SU-DHL-6 (cell line): ENCODE results near the gene RAE1.

Source experiments
- H2AFZ ChIP-seq: fragments of 200-600 bp; sonication (generic); 2 replicates; pipeline ENCODE4 v1.6.1; 2014; ENCODE audit warnings: low read depth, mild to moderate bottlenecking, moderate library complexity, mixed read lengths, antibody characterized with exemption, low read length; ENCODE audit not compliant: severe bottlenecking
- H3F3A ChIP-seq: fragments of 200-600 bp; shearing (Covaris generic); 2 replicates; pipeline ENCODE4 v1.6.0; 2016; ENCODE audit warnings: antibody characterized with exemption, mild to moderate bottlenecking; ENCODE audit not compliant: insufficient read depth
- H3K27ac ChIP-seq: fragments of 200-600 bp; sonication (generic); 2 replicates; pipeline ENCODE4 v1.5.1; 2016; ENCODE audit warnings: low read depth, mild to moderate bottlenecking, low read length, moderate library complexity, mixed read lengths
- H3K27me3 ChIP-seq: fragments of 200-600 bp; sonication (generic), shearing (Covaris generic); 2 replicates; pipeline ENCODE4 v1.6.0; 2014; ENCODE audit warnings: mild to moderate bottlenecking, low read length
- H3K36me3 ChIP-seq: fragments of 200-600 bp; sonication (generic); 2 replicates; pipeline ENCODE4 v1.6.1; 2014; ENCODE audit warnings: mild to moderate bottlenecking, low read length, mixed read lengths
- H3K4me2 ChIP-seq: fragments of 300-600, 200-600 bp; shearing (Covaris generic), sonication (generic); 2 replicates; pipeline ENCODE4 v1.6.0; 2014; ENCODE audit warnings: low read length, low read depth, mild to moderate bottlenecking; ENCODE audit not compliant: poor library complexity, severe bottlenecking
- H3K4me3 ChIP-seq: fragments of 200-600 bp; sonication (generic); 2 replicates; pipeline ENCODE4 v1.5.1; 2014; ENCODE audit warnings: antibody characterized with exemption, low read length, mild to moderate bottlenecking, mixed read lengths; ENCODE audit not compliant: insufficient read depth, poor library complexity, severe bottlenecking
- H3K79me2 ChIP-seq: fragments of 200-600 bp; sonication (generic); 2 replicates; pipeline ENCODE4 v1.6.1; 2014; ENCODE audit warnings: mild to moderate bottlenecking, low read length, moderate library complexity; ENCODE audit not compliant: insufficient read depth
- H3K9ac ChIP-seq: fragments of 200-600 bp; sonication (generic); 2 replicates; pipeline ENCODE4 v1.7.0; 2014; ENCODE audit warnings: mild to moderate bottlenecking, low read length
- H3K9me2 ChIP-seq: fragments of 200-600 bp; sonication (generic); replicated peaks from 2 replicates; pipeline ENCODE4 v1.6.1; 2014; ENCODE audit warnings: low read length; ENCODE audit not compliant: insufficient read depth
- H3K9me3 ChIP-seq: fragments of 200-600 bp; sonication (generic); 2 replicates; pipeline ENCODE4 v1.6.1; 2014; ENCODE audit warnings: low read length, mixed read lengths; ENCODE audit not compliant: insufficient read depth
- H4K20me1 ChIP-seq: fragments of 200-600 bp; sonication (generic); 2 replicates; pipeline ENCODE4 v1.6.1; 2014; ENCODE audit warnings: low read depth, mild to moderate bottlenecking, antibody characterized with exemption, low read length, moderate library complexity, mixed read lengths
- CTCF ChIP-seq: fragments of 200-600 bp; sonication (generic); IDR thresholded peaks from one replicate; pipeline ENCODE4 v1.5.1; 2017; ENCODE audit warnings: antibody characterized with exemption, mild to moderate bottlenecking, low read length, moderate library complexity; ENCODE audit not compliant: insufficient read depth, poor library complexity, severe bottlenecking
- EZH2phosphoT487 ChIP-seq: fragments of 200-600 bp; sonication (generic), shearing (Covaris generic); conservative IDR thresholded peaks from 2 replicates; pipeline ENCODE4 v1.6.1; 2018; ENCODE audit warnings: mild to moderate bottlenecking, antibody characterized with exemption, low read length, moderate library complexity, mixed read lengths

Gene RAE1

GRCh38 chr20:57317789-57318371 is 33.2 kb upstream of the RAE1 start:
- Histone ChIP-seq H3K9me2 (no peaks in the 10 kb centered on the region), H3K36me3 (no peaks in the 10 kb centered on the region), H3K4me2 (peak overlapping the region; percentile 59), H3K27ac (peak overlapping the region; percentile 98), H4K20me1 (no peaks in the 10 kb centered on the region), H3K79me2 (no peaks in the 10 kb centered on the region), H3K4me3 (peak overlapping the region; percentile 4), H3K9me3 (no peaks in the 10 kb centered on the region), H3F3A (peaks cover 60% of the 10 kb centered on the region), H2AFZ (no peak overlapping the region), H3K9ac (peak overlapping the region; percentile 56), H3K27me3 (no peaks in the 10 kb centered on the region)
- TF ChIP-seq EZH2phosphoT487 (no peak), CTCF (no peak)

GRCh38 chr20:57319584-57319983 is 31.5 kb upstream of the RAE1 start:
- H4K20me1 ChIP-seq: no peaks in the 10 kb centered on the region
- peak overlapping the region; percentile 34 for H3K27ac ChIP-seq
- no peak overlapping the region for H3K4me3 ChIP-seq
- H2AFZ ChIP-seq: no peak overlapping the region
- H3K4me2 ChIP-seq: peak overlapping the region; percentile 13
- H3K36me3 ChIP-seq: no peaks in the 10 kb centered on the region
- TF ChIP-seq EZH2phosphoT487: no peak
- TF ChIP-seq CTCF: no peak
- no peaks in the 10 kb centered on the region for H3K9me3 ChIP-seq
- no peak overlapping the region for H3K9ac ChIP-seq
- H3K79me2 ChIP-seq: no peaks in the 10 kb centered on the region
- H3K27me3 ChIP-seq: no peaks in the 10 kb centered on the region
- H3K9me2 ChIP-seq: no peaks in the 10 kb centered on the region
- H3F3A ChIP-seq: peaks cover 63% of the 10 kb centered on the region

- Histone ChIP-seq H4K20me1 (no peaks in the 10 kb centered on the region), H3F3A (peaks cover 62% of the 10 kb centered on the region), H3K36me3 (no peaks in the 10 kb centered on the region), H2AFZ (no peak overlapping the region), H3K9me2 (no peaks in the 10 kb centered on the region), H3K27ac (peak overlapping the region; percentile 34), H3K9me3 (no peaks in the 10 kb centered on the region), H3K4me3 (no peak overlapping the region), H3K4me2 (peak overlapping the region; percentile 13), H3K79me2 (no peaks in the 10 kb centered on the region), H3K9ac (no peak overlapping the region), H3K27me3 (no peaks in the 10 kb centered on the region)
- TF ChIP-seq CTCF (no peak), EZH2phosphoT487 (no peak)
Observed at GRCh38 chr20:57320358-57320757, 30.7 kb upstream of the RAE1 start.
